ENCODE measurements around the gene ARHGEF11.
A peak's percentile ranks its signal among the peaks of the same experiment; 100 is the strongest.
"Not testable (repeated sequence)": the region's sequence is repeated elsewhere in the genome, so short reads cannot be mapped to it uniquely, and the experiment has no call there.

Gene ARHGEF11

GRCh38 chr1:156930483-156930882 is 115.1 kb downstream of the ARHGEF11 start:
- TF ChIP-seq, protein P1, sequence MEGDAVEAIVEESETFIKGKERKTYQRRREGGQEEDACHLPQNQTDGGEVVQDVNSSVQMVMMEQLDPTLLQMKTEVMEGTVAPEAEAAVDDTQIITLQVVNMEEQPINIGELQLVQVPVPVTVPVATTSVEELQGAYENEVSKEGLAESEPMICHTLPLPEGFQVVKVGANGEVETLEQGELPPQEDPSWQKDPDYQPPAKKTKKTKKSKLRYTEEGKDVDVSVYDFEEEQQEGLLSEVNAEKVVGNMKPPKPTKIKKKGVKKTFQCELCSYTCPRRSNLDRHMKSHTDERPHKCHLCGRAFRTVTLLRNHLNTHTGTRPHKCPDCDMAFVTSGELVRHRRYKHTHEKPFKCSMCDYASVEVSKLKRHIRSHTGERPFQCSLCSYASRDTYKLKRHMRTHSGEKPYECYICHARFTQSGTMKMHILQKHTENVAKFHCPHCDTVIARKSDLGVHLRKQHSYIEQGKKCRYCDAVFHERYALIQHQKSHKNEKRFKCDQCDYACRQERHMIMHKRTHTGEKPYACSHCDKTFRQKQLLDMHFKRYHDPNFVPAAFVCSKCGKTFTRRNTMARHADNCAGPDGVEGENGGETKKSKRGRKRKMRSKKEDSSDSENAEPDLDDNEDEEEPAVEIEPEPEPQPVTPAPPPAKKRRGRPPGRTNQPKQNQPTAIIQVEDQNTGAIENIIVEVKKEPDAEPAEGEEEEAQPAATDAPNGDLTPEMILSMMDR (IDR thresholded peaks at IDR 0.05; ENCODE audit: borderline replicate concordance, insufficient read depth, low read depth, low read length), result no peak
- H3K4me3 ChIP-seq (ENCODE audit: low read depth, low read length), result no peak overlapping the region

- H3K4me3 ChIP-seq (ENCODE audit: low read depth, low read length), result no peak overlapping the region
These were observed 115.8 kb downstream of the ARHGEF11 start for GRCh38 chr1:156929596-156930238.

GRCh38 chr1:156928043-156928602 is 117.4 kb downstream of the ARHGEF11 start:
- TF ChIP-seq, protein P1 (IDR thresholded peaks at IDR 0.05; ENCODE audit: borderline replicate concordance, insufficient read depth, low read depth, low read length), result no peak

More at GRCh38 chr1:156929596-156930238, 115.8 kb downstream of the ARHGEF11 start:
- TF ChIP-seq, protein P1 (IDR thresholded peaks at IDR 0.05; ENCODE audit: borderline replicate concordance, insufficient read depth, low read depth, low read length), result no peak

DNA sequence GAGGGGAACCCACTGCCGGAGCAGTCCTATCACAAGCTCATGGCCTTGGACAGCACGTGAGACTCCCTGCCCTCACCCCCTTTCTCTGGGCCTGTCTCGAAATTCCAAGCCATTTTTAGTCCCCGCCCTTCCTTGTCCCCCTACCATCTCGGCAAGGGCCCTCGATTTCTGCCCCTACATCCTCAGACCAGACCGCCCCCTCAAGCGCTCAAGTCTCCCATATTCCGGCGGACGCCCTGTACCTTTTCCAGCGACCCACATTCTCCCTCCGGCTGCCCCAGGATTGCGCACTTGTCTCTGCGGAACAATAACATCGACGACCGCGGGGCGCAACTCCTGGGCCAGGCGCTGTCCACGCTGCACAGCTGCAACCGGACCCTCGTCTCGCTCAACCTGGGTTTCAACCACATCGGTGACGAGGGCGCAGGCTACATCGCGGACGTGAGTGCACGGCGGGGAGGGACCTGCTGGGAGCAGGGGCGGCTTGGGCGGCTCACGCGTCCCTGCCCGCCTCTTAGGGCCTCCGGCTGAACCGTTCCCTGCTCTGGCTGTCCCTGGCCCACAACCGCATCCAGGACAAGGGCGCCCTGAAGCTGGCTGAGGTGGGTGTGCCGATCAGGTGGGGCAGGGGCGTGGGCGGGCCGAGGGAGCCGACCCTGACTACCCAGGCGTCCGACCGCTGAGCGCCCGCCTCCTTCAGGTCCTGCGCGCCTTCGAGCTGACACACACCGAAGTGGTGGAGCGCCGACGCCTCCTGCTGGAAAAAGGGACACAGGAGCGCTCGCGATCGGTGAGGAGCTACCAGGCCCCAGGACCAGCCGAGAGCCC is 118.1 kb downstream of the ARHGEF11 start:
- H3K4me3 ChIP-seq (ENCODE audit: low read depth, low read length), result no peak overlapping the region

More at GRCh38 chr1:156928043-156928602, 117.4 kb downstream of the ARHGEF11 start:
- no peak overlapping the region for H3K4me3 ChIP-seq (ENCODE audit: low read depth, low read length)

GRCh38 chr1:156926695-156927094 is 118.8 kb downstream of the ARHGEF11 start:
- H3K4me3 ChIP-seq (ENCODE audit: low read depth, low read length), result not testable (repeated sequence)

More for the DNA sequence above, 118.1 kb downstream of the ARHGEF11 start:
- TF ChIP-seq, protein P1 (IDR thresholded peaks at IDR 0.05; ENCODE audit: borderline replicate concordance, insufficient read depth, low read depth, low read length), result peak; percentile 59

- TF ChIP-seq, protein P1 (IDR thresholded peaks at IDR 0.05; ENCODE audit: borderline replicate concordance, insufficient read depth, low read depth, low read length), result no peak
- H3K4me3 ChIP-seq (ENCODE audit: low read depth, low read length), result no peak overlapping the region
These were observed 119.4 kb downstream of the ARHGEF11 start for GRCh38 chr1:156926175-156926574.

DNA sequence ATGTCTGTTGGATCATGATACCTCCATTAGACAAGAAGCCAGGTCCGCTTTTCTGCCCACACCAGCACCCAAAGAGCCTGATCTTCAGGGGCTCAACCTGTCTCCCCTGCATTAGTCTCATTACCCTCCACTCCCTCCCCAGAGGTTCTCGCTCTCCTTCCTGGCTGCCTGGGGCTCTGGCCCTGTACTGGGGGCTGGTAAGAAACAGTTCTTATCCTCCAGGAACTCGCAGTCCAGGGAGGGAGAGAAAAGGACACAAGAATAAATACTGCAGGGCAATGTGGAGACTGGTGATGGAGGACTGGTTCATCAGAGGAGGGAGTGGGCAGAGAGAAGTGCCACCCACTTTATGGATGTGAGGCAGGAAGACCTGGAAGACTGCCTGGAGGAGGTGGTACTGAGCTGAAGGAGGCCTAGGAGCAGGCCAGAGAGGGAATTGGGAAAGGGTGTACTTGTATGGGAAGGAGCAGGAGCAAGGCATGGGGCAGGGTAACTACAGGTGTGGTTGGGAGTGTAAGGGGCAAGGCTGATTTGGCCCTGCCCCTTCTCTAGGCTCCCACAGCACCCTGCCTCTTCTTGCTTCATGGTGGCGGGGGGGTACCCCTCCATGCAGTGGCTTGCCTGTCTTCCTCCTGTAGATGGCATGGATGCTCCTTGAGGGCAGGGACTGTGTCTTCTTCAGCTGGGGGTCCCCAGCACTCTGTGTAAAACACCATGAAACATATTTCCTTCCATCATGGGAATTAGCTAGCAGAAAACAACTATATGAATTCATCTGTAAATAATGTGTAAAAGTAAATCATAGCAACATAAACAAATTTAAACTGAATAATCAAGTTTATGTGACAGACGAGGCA is 120.2 kb downstream of the ARHGEF11 start:
- no peak overlapping the region for H3K4me3 ChIP-seq (ENCODE audit: low read depth, low read length)
- TF ChIP-seq, protein P1 (IDR thresholded peaks at IDR 0.05; ENCODE audit: borderline replicate concordance, insufficient read depth, low read depth, low read length), result no peak

Measured in GM12875 (cell line).